GM23248 (cell line): Measurements from ENCODE around the gene SEMA5B. TPM values are rescaled to one million over a fixed set of nuclear protein-coding genes. Genes with fewer than 3 reads are reported as not detected.

Source experiments
- DNase-seq: peaks from one replicate; pipeline ENCODE4 v3.0.0-alpha.2; 2015
- H2AFZ ChIP-seq: fragments of 200-600 bp; sonication (generic); 2 replicates; pipeline ENCODE4 v1.6.1; 2016; ENCODE audit warnings: antibody characterized with exemption
- H3F3A ChIP-seq: fragments of 200-600 bp; sonication (generic); 2 replicates; pipeline ENCODE4 v1.6.1; 2016; ENCODE audit warnings: mild to moderate bottlenecking, antibody characterized with exemption, mixed run types; ENCODE audit not compliant: insufficient read depth
- H3K27ac ChIP-seq: fragments of 200-600 bp; sonication (generic); 2 replicates; pipeline ENCODE4 v1.5.1; 2016; ENCODE audit warnings: mild to moderate bottlenecking
- H3K27me3 ChIP-seq: fragments of 200-600 bp; sonication (generic); replicated peaks from 2 replicates; pipeline ENCODE4 v1.6.1; 2016; ENCODE audit warnings: mild to moderate bottlenecking; ENCODE audit not compliant: insufficient read depth
- H3K36me3 ChIP-seq: fragments of 200-600 bp; sonication (generic); 2 replicates; pipeline ENCODE4 v1.6.1; 2016; ENCODE audit warnings: low read depth, mild to moderate bottlenecking
- H3K4me1 ChIP-seq: fragments of 200-600 bp; sonication (generic); 2 replicates; pipeline ENCODE4 v1.6.1; 2016; ENCODE audit warnings: mild to moderate bottlenecking; ENCODE audit not compliant: insufficient read depth
- H3K4me2 ChIP-seq: fragments of 200-600 bp; sonication (generic); one replicate; pipeline ENCODE4 v1.6.1; 2016; ENCODE audit warnings: mild to moderate bottlenecking; ENCODE audit not compliant: unreplicated experiment
- H3K4me3 ChIP-seq: fragments of 200-600 bp; sonication (generic); 2 replicates; pipeline ENCODE4 v1.5.1; 2016; ENCODE audit warnings: mild to moderate bottlenecking
- H3K79me2 ChIP-seq: fragments of 200-600 bp; sonication (generic); 2 replicates; pipeline ENCODE4 v1.6.1; 2016; ENCODE audit warnings: mild to moderate bottlenecking; ENCODE audit not compliant: insufficient read depth
- H3K9ac ChIP-seq: fragments of 200-600 bp; sonication (generic); 2 replicates; pipeline ENCODE4 v1.6.1; 2016; ENCODE audit warnings: mild to moderate bottlenecking
- H3K9me2 ChIP-seq: fragments of 200-600 bp; sonication (generic); 2 replicates; pipeline ENCODE4 v1.6.1; 2016; ENCODE audit warnings: mixed run types, mild to moderate bottlenecking, moderate library complexity; ENCODE audit not compliant: insufficient read depth
- H3K9me3 ChIP-seq: fragments of 200-600 bp; sonication (generic); one replicate; pipeline ENCODE4 v1.6.1; 2017; ENCODE audit warnings: low read depth
- H4K20me1 ChIP-seq: fragments of 200-600 bp; sonication (generic); 2 replicates; pipeline ENCODE4 v1.6.0; 2016; ENCODE audit not compliant: insufficient read depth
- EZH2 ChIP-seq: fragments of 200-600 bp; sonication (generic); IDR thresholded peaks from 2 replicates; pipeline ENCODE4 v1.6.1; 2018; ENCODE audit warnings: antibody characterized with exemption, mild to moderate bottlenecking; ENCODE audit not compliant: insufficient read depth, poor library complexity, severe bottlenecking
- EZH2phosphoT487 ChIP-seq: fragments of 200-600 bp; sonication (generic); IDR thresholded peaks from 2 replicates; pipeline ENCODE4 v1.6.1; 2018; ENCODE audit warnings: antibody characterized with exemption, moderate library complexity, mild to moderate bottlenecking, low read depth; ENCODE audit not compliant: insufficient read depth
- WGBS, 2 experiments: methylation state at CpG; one replicate each; pipeline ENCODE4 v1.1.6; 2015 to 2017; ENCODE audit warnings: low lambda C conversion rate in 2 of 2, low coverage in 1 of 2; ENCODE audit errors: missing lambda C conversion rate in 2 of 2; 5-methylcytosine and 5-hydroxymethylcytosine counted together
- in situ Hi-C: fragments of 300-500 bp; cut with MboI; formaldehyde crosslinking; loops from 2 replicates; pipeline ENCODE4 v1.15.0; 2020
- polyA plus RNA-seq: library from polyadenylated mRNA; unstranded; fragments of >200 nt; fragmentation: Nextera tagmentation; extraction: Ambion mirVana; gene quantifications from 2 replicates; pipeline ENCODE4 v1.2.1, GENCODE V29; 2016
- total RNA-seq: library from RNA; depleted of rRNA; stranded (reverse); fragments of >200 nt; shearing (Covaris generic); gene quantifications from 2 replicates; pipeline ENCODE4 v1.2.3, GENCODE V29; 2014

Gene SEMA5B
- total and polyA plus RNA-seq, 2 experiments from 2014 or later, result not detected

DNA sequence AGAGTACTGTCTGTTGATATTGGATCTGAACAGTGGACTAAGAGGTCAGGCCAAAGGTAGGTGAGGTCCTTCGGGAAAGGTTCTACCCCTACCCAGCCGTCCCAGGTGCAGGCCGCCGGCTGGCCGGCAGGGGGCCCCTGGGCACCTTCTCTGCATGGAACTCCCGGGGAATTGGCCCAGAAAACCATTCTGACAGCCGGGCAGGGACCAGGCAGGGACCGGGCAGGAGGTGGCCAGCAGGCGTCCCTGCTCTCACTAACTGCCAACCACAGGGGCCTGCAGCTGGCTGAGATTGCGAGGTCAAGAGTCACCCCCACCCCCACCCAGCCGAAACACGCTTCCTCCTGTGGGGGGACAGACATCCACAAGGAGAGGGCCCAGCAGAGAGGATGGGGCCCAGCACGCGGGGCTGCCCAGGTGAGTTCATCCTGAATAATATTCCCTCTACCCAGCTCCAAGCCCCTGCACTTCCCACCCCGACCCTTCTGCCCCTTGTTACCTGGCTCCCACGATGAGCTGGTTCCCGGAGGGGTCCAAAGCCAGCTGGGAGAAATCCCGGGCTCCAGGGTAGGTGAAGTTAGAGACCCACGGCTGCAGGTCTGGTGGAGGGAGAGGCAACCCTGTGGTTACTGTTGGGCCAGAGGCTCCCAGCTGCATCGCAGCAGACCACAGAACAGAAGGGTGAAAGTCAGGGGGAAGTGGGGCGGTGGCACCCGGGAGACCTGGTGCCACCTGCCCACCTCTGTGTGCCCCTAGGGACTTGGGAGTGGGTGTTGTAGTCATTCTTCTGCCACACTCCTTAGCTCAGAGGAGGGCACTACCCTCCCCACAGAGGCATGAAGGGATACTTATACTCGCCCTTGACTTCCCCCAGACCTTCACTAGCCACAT, 84.4 kb downstream of the SEMA5B start:
- H3K4me2 ChIP-seq, result no peak overlapping the region

DNA sequence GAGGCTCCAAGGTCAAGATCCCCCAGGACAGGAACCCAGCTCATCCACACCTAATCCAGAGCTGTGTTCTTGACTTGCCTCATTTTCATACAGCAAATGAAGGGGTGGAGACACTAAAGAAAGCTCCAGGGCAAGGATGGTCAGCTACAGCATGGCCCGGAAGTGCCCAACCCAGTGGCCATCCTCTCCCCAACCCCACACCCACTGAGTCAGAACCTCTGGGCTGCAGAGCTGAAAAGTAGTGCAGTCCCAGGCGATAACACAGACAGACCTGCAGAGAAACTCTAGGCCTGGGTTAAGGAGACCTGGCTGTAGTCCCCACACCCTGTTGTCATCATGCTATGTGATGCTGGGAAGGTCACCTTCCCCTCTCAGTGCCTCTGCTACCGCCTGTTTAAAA, 85.3 kb downstream of the SEMA5B start:
- no peaks in the 10 kb centered on the region for H3K9me3 ChIP-seq
- in situ Hi-C loops, result no loop called here
- H3K9me2 ChIP-seq, result no peaks in the 10 kb centered on the region
- no peaks in the 10 kb centered on the region for H3K79me2 ChIP-seq
- no peak overlapping the region for H2AFZ ChIP-seq
- no peak overlapping the region for H3K4me2 ChIP-seq
- no peak overlapping the region for H3K4me3 ChIP-seq
- no peaks in the 10 kb centered on the region for H3K4me1 ChIP-seq
- no peaks in the 10 kb centered on the region for H3K36me3 ChIP-seq
- TF ChIP-seq EZH2phosphoT487 (no peak), EZH2 (no peak)
- WGBS, 2 experiments, result 69 to 80% methylated on average over 3 of the region's 3 CpGs
- H3K27ac ChIP-seq, result no peak overlapping the region
- DNase-seq, result peak; percentile 15
- H4K20me1 ChIP-seq, result no peaks in the 10 kb centered on the region
- no peak overlapping the region for H3K9ac ChIP-seq
- H3K27me3 ChIP-seq, result peaks cover 11% of the 10 kb centered on the region; the same call in 1 of the 2 replicates
- H3F3A ChIP-seq, result no peaks in the 10 kb centered on the region

More for the DNA sequence above, 84.4 kb downstream of the SEMA5B start:
- Histone ChIP-seq H3K4me3 (no peak overlapping the region), H3K27me3 (peaks cover 13% of the 10 kb centered on the region; the same call in 1 of the 2 replicates), H3K9me3 (no peaks in the 10 kb centered on the region), H3K79me2 (no peaks in the 10 kb centered on the region), H3K9me2 (no peaks in the 10 kb centered on the region), H3F3A (no peaks in the 10 kb centered on the region), H2AFZ (no peak overlapping the region), H3K27ac (no peak overlapping the region), H3K9ac (no peak overlapping the region), H3K36me3 (no peaks in the 10 kb centered on the region), H4K20me1 (no peaks in the 10 kb centered on the region), H3K4me1 (no peaks in the 10 kb centered on the region)
- DNase-seq, result peak; percentile 66
- TF ChIP-seq EZH2 (no peak), EZH2phosphoT487 (no peak)
- 56 to 60% methylated on average over 19 to 23 of the region's 23 CpGs for WGBS, 2 experiments
- in situ Hi-C loops, result no loop called here

- Histone ChIP-seq H2AFZ (no peak overlapping the region), H3K9me3 (no peaks in the 10 kb centered on the region), H4K20me1 (no peaks in the 10 kb centered on the region), H3K4me1 (no peaks in the 10 kb centered on the region), H3K27ac (no peak overlapping the region), H3K4me3 (no peak overlapping the region), H3K9ac (no peak overlapping the region), H3K9me2 (no peaks in the 10 kb centered on the region), H3K79me2 (no peaks in the 10 kb centered on the region), H3K36me3 (no peaks in the 10 kb centered on the region), H3K27me3 (peaks cover 10% of the 10 kb centered on the region; the same call in 1 of the 2 replicates), H3F3A (no peaks in the 10 kb centered on the region), H3K4me2 (no peak overlapping the region)
- in situ Hi-C loops, result no loop called here
- WGBS, 2 experiments, result 88 to 90% methylated on average over 6 of the region's 6 CpGs
- no peak for TF ChIP-seq EZH2phosphoT487
- no peak for TF ChIP-seq EZH2
- peak; percentile 34 for DNase-seq
These were observed 86.0 kb downstream of the SEMA5B start for GRCh38 chr3:122941228-122942206.

GRCh38 chr3:122940628-122941086, 86.9 kb downstream of the SEMA5B start:
- peaks cover 13% of the 10 kb centered on the region for H3K27me3 ChIP-seq
- no peak overlapping the region for H3K4me3 ChIP-seq
- H3K27ac ChIP-seq, result no peak overlapping the region
- H3K9me3 ChIP-seq, result no peaks in the 10 kb centered on the region
- WGBS, 2 experiments, result 27 to 45% methylated on average over 5 of the region's 5 CpGs
- no peaks in the 10 kb centered on the region for H3K4me1 ChIP-seq
- in situ Hi-C loops, result no loop called here
- H4K20me1 ChIP-seq, result no peaks in the 10 kb centered on the region
- H3K9ac ChIP-seq, result no peak overlapping the region
- peak; percentile 28 for DNase-seq
- H3K79me2 ChIP-seq, result no peaks in the 10 kb centered on the region
- no peaks in the 10 kb centered on the region for H3F3A ChIP-seq
- no peaks in the 10 kb centered on the region for H3K9me2 ChIP-seq
- no peaks in the 10 kb centered on the region for H3K36me3 ChIP-seq
- H3K4me2 ChIP-seq, result no peak overlapping the region
- TF ChIP-seq EZH2, result no peak
- H2AFZ ChIP-seq, result no peak overlapping the region
